GM18951 (cell line): ENCODE data around the gene PKMYT1.

Source experiments
- POLR2A ChIP-seq: IDR thresholded peaks from 4 replicates; pipeline ENCODE4 v1.6.1; 2011; ENCODE audit warnings: mild to moderate bottlenecking; ENCODE audit not compliant: insufficient read length, insufficient read depth; ENCODE audit errors: extremely low read depth
- in situ Hi-C: fragments of 300-500 bp; cut with MboI; formaldehyde crosslinking; loops from one replicate; pipeline ENCODE4 v1.12.0; 2022; ENCODE audit warnings: low sequenced_read_pairs, mixed read lengths, inconsistent platforms; ENCODE audit not compliant: unreplicated experiment

Gene PKMYT1

GRCh38 chr16:2979669-2980226, 498 bp downstream of the PKMYT1 start:
- no peak for TF ChIP-seq POLR2A
- in situ Hi-C loops, result no loop called here

- in situ Hi-C loops, result no loop called here
- no peak for TF ChIP-seq POLR2A
Observed at GRCh38 chr16:2977440-2977839, 2.8 kb downstream of the PKMYT1 start.

GRCh38 chr16:2976673-2977072, 3.6 kb downstream of the PKMYT1 start:
- in situ Hi-C loops, result no loop called here
- TF ChIP-seq POLR2A, result no peak

GRCh38 chr16:2976201-2976600, 4.0 kb downstream of the PKMYT1 start:
- no peak for TF ChIP-seq POLR2A
- in situ Hi-C loops, result no loop called here

GRCh38 chr16:2975161-2975795, 5.0 kb downstream of the PKMYT1 start:
- TF ChIP-seq POLR2A, result no peak
- in situ Hi-C loops, result no loop called here

- TF ChIP-seq POLR2A, result no peak
- in situ Hi-C loops, result no loop called here
Observed at GRCh38 chr16:2974319-2975056, 5.8 kb downstream of the PKMYT1 start.

GRCh38 chr16:2973605-2974318, 6.5 kb downstream of the PKMYT1 start:
- TF ChIP-seq POLR2A, result peak; percentile 7
- in situ Hi-C loops, result no loop called here

- TF ChIP-seq POLR2A, result no peak
- in situ Hi-C loops, result no loop called here
Observed at GRCh38 chr16:2973093-2973492, 7.2 kb downstream of the PKMYT1 start.

- TF ChIP-seq POLR2A, result no peak
- in situ Hi-C loops, result no loop called here
Observed at GRCh38 chr16:2971985-2972784, 8.1 kb downstream of the PKMYT1 start.

- in situ Hi-C loops, result no loop called here
- TF ChIP-seq POLR2A, result peak; percentile 32
Observed at GRCh38 chr16:2971134-2971984, 8.9 kb downstream of the PKMYT1 start.

GRCh38 chr16:2970563-2970962, 9.7 kb downstream of the PKMYT1 start:
- in situ Hi-C loops, result no loop called here
- TF ChIP-seq POLR2A, result no peak
